SK-N-SH (cell line): ENCODE data around the gene LILRA6. TPM values are rescaled to one million over a fixed set of nuclear protein-coding genes. Genes with fewer than 3 reads are reported as not detected.

Experiments
- CTCF ChIA-PET: fragments of 300-600, 350-600 bp; formaldehyde crosslinking; extraction: SDS; loops from one replicate; lab custom pipeline; 2021; lab: Yijun Ruan, JAX
- POLR2A ChIA-PET: fragments of 350-600 bp; sonication (Branson Sonifier 250); formaldehyde crosslinking; extraction: SDS; loops from one replicate; lab custom pipeline; 2020; ENCODE audit warnings: antibody characterized with exemption, inconsistent platforms; lab: Yijun Ruan, JAX
- DNase-seq: peaks from one replicate; pipeline ENCODE4 v3.0.0; 2012
- H2AFZ ChIP-seq: fragments of 200-600 bp; sonication (generic); 2 replicates; pipeline ENCODE4 v1.8.1; 2016; ENCODE audit warnings: antibody characterized with exemption, mild to moderate bottlenecking, low read depth
- H3F3A ChIP-seq: fragments of 200-600 bp; sonication (generic); replicated peaks from 2 replicates; pipeline ENCODE3; 2016; ENCODE audit warnings: antibody characterized with exemption, mild to moderate bottlenecking; ENCODE audit not compliant: insufficient read depth
- H3K27ac ChIP-seq, 2 experiments: fragments of 200-500 bp in 1 of 2; fragments of 200-600 bp in 1 of 2; sonication (Bioruptor generic) in 1 of 2; sonication (generic), shearing (Covaris generic) in 1 of 2; 2 replicates each; pipeline versions ENCODE4 v1.5.1 to v1.6.1; 2014 to 2016; ENCODE audit warnings: low read depth in 2 of 2, inconsistent platforms in 1 of 2, low read length in 1 of 2, mild to moderate bottlenecking in 1 of 2, mixed read lengths in 1 of 2
- H3K27me3 ChIP-seq: fragments of 200-600 bp; sonication (generic), shearing (Covaris generic); 2 replicates; pipeline ENCODE4 v1.6.1; 2016; ENCODE audit warnings: mixed run types; ENCODE audit not compliant: insufficient read depth
- H3K36me3 ChIP-seq, 2 experiments: fragments of 200-500 bp in 1 of 2; fragments of 200-600 bp in 1 of 2; sonication (Bioruptor generic) in 1 of 2; sonication (generic) in 1 of 2; replicated peaks in 1 of 2; 2 replicates each; pipeline versions ENCODE3 to v1.5.1; 2014 to 2016; ENCODE audit warnings: low read length in 1 of 2, mild to moderate bottlenecking in 1 of 2; ENCODE audit not compliant: insufficient read depth in 2 of 2, control insufficient read depth in 1 of 2
- H3K4me1 ChIP-seq, 2 experiments: fragments of 200-500 bp in 1 of 2; fragments of 200-600 bp in 1 of 2; sonication (Bioruptor generic) in 1 of 2; sonication (generic), shearing (Covaris generic) in 1 of 2; 2 replicates each; pipeline versions ENCODE4 v1.5.1 to v1.6.1; 2014 to 2016; ENCODE audit warnings: low read depth in 1 of 2, low read length in 1 of 2, mixed run types in 1 of 2; ENCODE audit not compliant: insufficient read depth in 2 of 2, control insufficient read depth in 1 of 2
- H3K4me2 ChIP-seq: fragments of 200-600 bp; sonication (generic), shearing (Covaris generic); 2 replicates; pipeline ENCODE4 v1.6.1; 2017; ENCODE audit warnings: mixed run types
- H3K4me3 ChIP-seq, 2 experiments: fragments of 200-500 bp in 1 of 2; fragments of 200-600 bp in 1 of 2; sonication (Bioruptor generic) in 1 of 2; sonication (generic), shearing (Covaris generic) in 1 of 2; 2 replicates each; pipeline versions ENCODE4 v1.5.1 to v1.8.1; 2014 to 2016; ENCODE audit warnings: low read depth in 2 of 2, inconsistent platforms in 1 of 2, low read length in 1 of 2, mild to moderate bottlenecking in 1 of 2, mixed read lengths in 1 of 2, moderate library complexity in 1 of 2
- H3K79me2 ChIP-seq: fragments of 200-600 bp; sonication (generic); 2 replicates; pipeline ENCODE4 v1.8.1; 2017; ENCODE audit warnings: mild to moderate bottlenecking; ENCODE audit not compliant: insufficient read depth
- H3K9ac ChIP-seq: fragments of 200-600 bp; sonication (generic); 2 replicates; pipeline ENCODE4 v1.6.1; 2017; ENCODE audit warnings: mixed run types
- H3K9me2 ChIP-seq: fragments of 200-600 bp; sonication (generic); 2 replicates; pipeline ENCODE4 v1.6.1; 2017; ENCODE audit warnings: mixed run types
- H3K9me3 ChIP-seq: fragments of 200-600 bp; sonication (generic); 2 replicates; pipeline ENCODE4 v1.6.1; 2017; ENCODE audit warnings: mixed run types, mild to moderate bottlenecking, moderate library complexity
- H4K20me1 ChIP-seq: fragments of 200-600 bp; sonication (generic); 2 replicates; pipeline ENCODE4 v1.6.1; 2017; ENCODE audit warnings: mild to moderate bottlenecking, mixed run types; ENCODE audit not compliant: insufficient read depth
- ELF1 ChIP-seq: IDR thresholded peaks from 2 replicates; pipeline ENCODE4 v1.4.0; 2012
- EP300 ChIP-seq, 2 experiments: IDR thresholded peaks; 2 replicates each; pipeline versions ENCODE4 v1.4.0 to v1.6.1; 2012; ENCODE audit warnings: borderline replicate concordance in 1 of 2, low read depth in 1 of 2, low read length in 1 of 2
- EZH2phosphoT487 ChIP-seq: fragments of 200-600 bp; sonication (generic); IDR thresholded peaks from 2 replicates; pipeline ENCODE4 v1.6.1; 2017; ENCODE audit warnings: low read depth, mixed run types, mild to moderate bottlenecking, antibody characterized with exemption, moderate library complexity, borderline replicate concordance
- FOSL2 ChIP-seq: IDR thresholded peaks from 2 replicates; pipeline ENCODE4 v1.4.0; 2012; ENCODE audit warnings: low read depth, mild to moderate bottlenecking, moderate library complexity, borderline replicate concordance
- FOXJ3 ChIP-seq: sonication (generic); formaldehyde crosslinking; IDR thresholded peaks from 2 replicates; pipeline ENCODE4 v1.5.1; 2020; ENCODE audit warnings: mild to moderate bottlenecking, missing genetic modification reagents
- FOXM1 ChIP-seq: IDR thresholded peaks from 2 replicates; pipeline ENCODE4 v1.4.0; 2012; ENCODE audit warnings: low read depth, mild to moderate bottlenecking
- JUND ChIP-seq: IDR thresholded peaks from 2 replicates; pipeline ENCODE4 v1.4.0; 2012
- MXI1 ChIP-seq: IDR thresholded peaks from 2 replicates; pipeline ENCODE4 v1.6.1; 2012; ENCODE audit warnings: mild to moderate bottlenecking, low read depth, low read length, improper control_type of control experiment
- POLR2AphosphoS5 ChIP-seq: IDR thresholded peaks from 2 replicates; pipeline ENCODE4 v1.6.1; 2012; ENCODE audit warnings: low read depth, low read length
- RAD21 ChIP-seq: IDR thresholded peaks from 2 replicates; pipeline ENCODE4 v1.6.1; 2012; ENCODE audit warnings: mild to moderate bottlenecking, low read length
- RFX5 ChIP-seq: IDR thresholded peaks from 2 replicates; pipeline ENCODE4 v1.6.1; 2012; ENCODE audit warnings: mild to moderate bottlenecking, improper control_type of control experiment, low read length
- RXRA ChIP-seq: IDR thresholded peaks from 2 replicates; pipeline ENCODE4 v1.4.0; 2012; ENCODE audit warnings: low read depth, mild to moderate bottlenecking, borderline replicate concordance
- SIN3A ChIP-seq: IDR thresholded peaks from 2 replicates; pipeline ENCODE4 v1.6.1; 2012; ENCODE audit warnings: low read depth, mild to moderate bottlenecking, low read length, moderate library complexity, borderline replicate concordance
- SMC3 ChIP-seq: IDR thresholded peaks from 2 replicates; pipeline ENCODE4 v1.6.1; 2012; ENCODE audit warnings: low read depth, low read length, improper control_type of control experiment
- TAF1 ChIP-seq: IDR thresholded peaks from 2 replicates; pipeline ENCODE4 v1.6.1; 2012; ENCODE audit warnings: low read depth, mild to moderate bottlenecking, low read length, moderate library complexity, borderline replicate concordance
- TEAD4 ChIP-seq: IDR thresholded peaks from 2 replicates; pipeline ENCODE4 v1.4.0; 2012; ENCODE audit warnings: mild to moderate bottlenecking, borderline replicate concordance; ENCODE audit not compliant: insufficient read depth
- WGBS: methylation state at CpG from one replicate; pipeline ENCODE4 v1.1.6; 2017; ENCODE audit warnings: low lambda C conversion rate; 5-methylcytosine and 5-hydroxymethylcytosine counted together
- polyA plus RNA-seq, 3 experiments: library from polyadenylated mRNA; depleted of rRNA; stranded (reverse); fragments of >200 nt; gene quantifications; 2 replicates each; pipeline ENCODE4 v1.2.3, GENCODE V29; 2012
- TF ChIP-seq, protein P1 (sequence below): fragments of 200-600 bp; sonication (generic); IDR thresholded peaks from 2 replicates; pipeline ENCODE4 v1.6.1; 2017; ENCODE audit warnings: antibody characterized with exemption, mild to moderate bottlenecking, moderate library complexity
- TF ChIP-seq, protein P2 (sequence below): IDR thresholded peaks from 2 replicates; pipeline ENCODE4 v1.4.0; 2012; ENCODE audit warnings: low read depth, borderline replicate concordance
- TF ChIP-seq, protein P3 (sequence below): IDR thresholded peaks from 2 replicates; pipeline ENCODE4; 2012
- TF ChIP-seq, protein P4 (sequence below): IDR thresholded peaks from 2 replicates; pipeline ENCODE4 v1.4.0; 2012; ENCODE audit warnings: low read depth, borderline replicate concordance
- TF ChIP-seq, protein P5 (sequence below): fragments of 150-350 bp; IDR thresholded peaks from 2 replicates; pipeline ENCODE4 v1.6.1; 2017; ENCODE audit warnings: antibody characterized with exemption, low read length, low read depth, borderline replicate concordance

Gene LILRA6
- polyA plus RNA-seq, 1 of the 3 experiments (the other 2 are of a cell fraction) = not detected

DNA sequence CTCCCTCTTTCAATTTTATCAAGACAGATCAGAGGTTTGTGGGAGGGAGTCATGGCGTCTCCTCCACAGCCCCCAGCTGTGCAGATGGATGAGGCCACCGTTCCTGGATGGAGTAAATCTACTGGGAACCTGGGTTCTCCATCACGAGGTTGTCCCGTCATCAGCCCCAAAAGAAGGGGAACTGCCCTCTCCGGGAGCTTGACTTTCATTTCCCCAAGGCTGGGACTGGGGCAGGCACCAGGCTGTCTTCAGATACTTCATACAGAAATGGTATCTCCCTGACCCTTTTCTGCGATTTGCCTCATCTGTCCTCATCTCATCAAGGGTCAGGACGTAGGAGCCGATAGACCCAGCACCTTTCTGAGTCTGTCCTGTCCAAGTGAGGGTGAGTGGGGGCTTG, 28.5 kb upstream of the LILRA6 start:
- ChIA-PET POLR2A (no interaction called here), CTCF (interaction anchor here (1.0 kb wide), 1 partner anchor 13 kb away, joined by 3 read pairs; no protein-coding TSS in a partner anchor)

DNA sequence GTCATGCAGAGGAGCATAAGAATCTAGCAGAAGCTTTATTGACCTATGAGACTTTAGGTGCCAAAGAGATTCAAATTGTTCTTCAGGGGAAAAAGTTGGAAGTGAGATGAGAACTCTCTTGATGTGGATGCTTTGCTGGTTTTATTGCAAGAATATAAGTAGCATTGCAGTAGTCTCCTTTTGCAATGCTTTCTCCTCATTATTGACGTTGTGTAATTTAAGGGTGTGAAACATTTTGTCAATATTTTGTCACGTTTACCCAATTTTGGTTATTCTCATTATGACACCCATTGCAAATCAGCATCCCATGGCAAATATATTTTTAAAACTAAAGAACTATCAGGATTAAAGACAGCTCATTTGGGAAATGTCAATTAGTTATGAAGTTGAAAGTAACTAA, 26.3 kb upstream of the LILRA6 start:
- Histone ChIP-seq H3F3A (no peaks in the 10 kb centered on the region), H3K4me2 (no peak overlapping the region), H3K79me2 (no peaks in the 10 kb centered on the region), H2AFZ (no peak overlapping the region), H3K9ac (no peak overlapping the region), H3K4me1 (no peaks in the 10 kb centered on the region), H4K20me1 (no peaks in the 10 kb centered on the region), H3K36me3 (no peaks in the 10 kb centered on the region), H3K27me3 (peaks cover 50% of the 10 kb centered on the region), H3K9me3 (no peaks in the 10 kb centered on the region), H3K27ac (no peak overlapping the region), H3K4me3 (no peak overlapping the region), H3K9me2 (no peaks in the 10 kb centered on the region)
- POLR2A ChIA-PET = no interaction called here
- WGBS = 0% methylated on average over 2 of the region's 2 CpGs
- CTCF ChIA-PET = no interaction called here
- DNase-seq = no peak
- TF ChIP-seq TEAD4 = no peak
- no peak for TF ChIP-seq SIN3A
- TF ChIP-seq SMC3 = no peak
- TF ChIP-seq POLR2AphosphoS5 = no peak
- no peak for TF ChIP-seq FOXM1
- TF ChIP-seq EZH2phosphoT487 = no peak
- TF ChIP-seq, protein P1, sequence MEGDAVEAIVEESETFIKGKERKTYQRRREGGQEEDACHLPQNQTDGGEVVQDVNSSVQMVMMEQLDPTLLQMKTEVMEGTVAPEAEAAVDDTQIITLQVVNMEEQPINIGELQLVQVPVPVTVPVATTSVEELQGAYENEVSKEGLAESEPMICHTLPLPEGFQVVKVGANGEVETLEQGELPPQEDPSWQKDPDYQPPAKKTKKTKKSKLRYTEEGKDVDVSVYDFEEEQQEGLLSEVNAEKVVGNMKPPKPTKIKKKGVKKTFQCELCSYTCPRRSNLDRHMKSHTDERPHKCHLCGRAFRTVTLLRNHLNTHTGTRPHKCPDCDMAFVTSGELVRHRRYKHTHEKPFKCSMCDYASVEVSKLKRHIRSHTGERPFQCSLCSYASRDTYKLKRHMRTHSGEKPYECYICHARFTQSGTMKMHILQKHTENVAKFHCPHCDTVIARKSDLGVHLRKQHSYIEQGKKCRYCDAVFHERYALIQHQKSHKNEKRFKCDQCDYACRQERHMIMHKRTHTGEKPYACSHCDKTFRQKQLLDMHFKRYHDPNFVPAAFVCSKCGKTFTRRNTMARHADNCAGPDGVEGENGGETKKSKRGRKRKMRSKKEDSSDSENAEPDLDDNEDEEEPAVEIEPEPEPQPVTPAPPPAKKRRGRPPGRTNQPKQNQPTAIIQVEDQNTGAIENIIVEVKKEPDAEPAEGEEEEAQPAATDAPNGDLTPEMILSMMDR = no peak
- TF ChIP-seq, protein P2, sequence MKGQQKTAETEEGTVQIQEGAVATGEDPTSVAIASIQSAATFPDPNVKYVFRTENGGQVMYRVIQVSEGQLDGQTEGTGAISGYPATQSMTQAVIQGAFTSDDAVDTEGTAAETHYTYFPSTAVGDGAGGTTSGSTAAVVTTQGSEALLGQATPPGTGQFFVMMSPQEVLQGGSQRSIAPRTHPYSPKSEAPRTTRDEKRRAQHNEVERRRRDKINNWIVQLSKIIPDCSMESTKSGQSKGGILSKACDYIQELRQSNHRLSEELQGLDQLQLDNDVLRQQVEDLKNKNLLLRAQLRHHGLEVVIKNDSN = no peak
- no peak for TF ChIP-seq TAF1
- TF ChIP-seq EP300 (IDR thresholded peaks at IDR 0.05; ENCODE audit: borderline replicate concordance in 1 of 2, low read depth in 1 of 2, low read length in 1 of 2) = no peak
- TF ChIP-seq FOSL2 = no peak
- TF ChIP-seq RFX5 = no peak
- TF ChIP-seq RXRA = no peak
- no peak for TF ChIP-seq MXI1

More for the DNA sequence above, 28.5 kb upstream of the LILRA6 start:
- no peak for TF ChIP-seq FOSL2
- no peak for TF ChIP-seq MXI1
- no peak for TF ChIP-seq RAD21
- TF ChIP-seq, protein P3, sequence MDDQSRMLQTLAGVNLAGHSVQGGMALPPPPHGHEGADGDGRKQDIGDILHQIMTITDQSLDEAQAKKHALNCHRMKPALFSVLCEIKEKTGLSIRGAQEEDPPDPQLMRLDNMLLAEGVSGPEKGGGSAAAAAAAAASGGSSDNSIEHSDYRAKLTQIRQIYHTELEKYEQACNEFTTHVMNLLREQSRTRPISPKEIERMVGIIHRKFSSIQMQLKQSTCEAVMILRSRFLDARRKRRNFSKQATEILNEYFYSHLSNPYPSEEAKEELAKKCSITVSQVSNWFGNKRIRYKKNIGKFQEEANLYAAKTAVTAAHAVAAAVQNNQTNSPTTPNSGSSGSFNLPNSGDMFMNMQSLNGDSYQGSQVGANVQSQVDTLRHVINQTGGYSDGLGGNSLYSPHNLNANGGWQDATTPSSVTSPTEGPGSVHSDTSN = no peak
- TF ChIP-seq FOXJ3 (CRISPR knock-in tag) = no peak
- TF ChIP-seq, protein P4, sequence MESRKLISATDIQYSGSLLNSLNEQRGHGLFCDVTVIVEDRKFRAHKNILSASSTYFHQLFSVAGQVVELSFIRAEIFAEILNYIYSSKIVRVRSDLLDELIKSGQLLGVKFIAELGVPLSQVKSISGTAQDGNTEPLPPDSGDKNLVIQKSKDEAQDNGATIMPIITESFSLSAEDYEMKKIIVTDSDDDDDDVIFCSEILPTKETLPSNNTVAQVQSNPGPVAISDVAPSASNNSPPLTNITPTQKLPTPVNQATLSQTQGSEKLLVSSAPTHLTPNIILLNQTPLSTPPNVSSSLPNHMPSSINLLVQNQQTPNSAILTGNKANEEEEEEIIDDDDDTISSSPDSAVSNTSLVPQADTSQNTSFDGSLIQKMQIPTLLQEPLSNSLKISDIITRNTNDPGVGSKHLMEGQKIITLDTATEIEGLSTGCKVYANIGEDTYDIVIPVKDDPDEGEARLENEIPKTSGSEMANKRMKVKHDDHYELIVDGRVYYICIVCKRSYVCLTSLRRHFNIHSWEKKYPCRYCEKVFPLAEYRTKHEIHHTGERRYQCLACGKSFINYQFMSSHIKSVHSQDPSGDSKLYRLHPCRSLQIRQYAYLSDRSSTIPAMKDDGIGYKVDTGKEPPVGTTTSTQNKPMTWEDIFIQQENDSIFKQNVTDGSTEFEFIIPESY = no peak
- no peak for TF ChIP-seq TAF1
- no peak for TF ChIP-seq ELF1
- TF ChIP-seq, protein P5, sequence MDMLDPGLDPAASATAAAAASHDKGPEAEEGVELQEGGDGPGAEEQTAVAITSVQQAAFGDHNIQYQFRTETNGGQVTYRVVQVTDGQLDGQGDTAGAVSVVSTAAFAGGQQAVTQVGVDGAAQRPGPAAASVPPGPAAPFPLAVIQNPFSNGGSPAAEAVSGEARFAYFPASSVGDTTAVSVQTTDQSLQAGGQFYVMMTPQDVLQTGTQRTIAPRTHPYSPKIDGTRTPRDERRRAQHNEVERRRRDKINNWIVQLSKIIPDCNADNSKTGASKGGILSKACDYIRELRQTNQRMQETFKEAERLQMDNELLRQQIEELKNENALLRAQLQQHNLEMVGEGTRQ = no peak
- no peak for TF ChIP-seq JUND
- TF ChIP-seq SMC3 = no peak
- no peak overlapping the region for H3K9ac ChIP-seq
- 8% methylated on average over 2 of the region's 8 CpGs for WGBS
- H2AFZ ChIP-seq = no peak overlapping the region
- H3K27ac ChIP-seq = no peak overlapping the region
- no peak overlapping the region for H3K4me3 ChIP-seq
- no peaks in the 10 kb centered on the region for H4K20me1 ChIP-seq
- H3K4me1 ChIP-seq = no peaks in the 10 kb centered on the region
- DNase-seq = no peak
- H3K79me2 ChIP-seq = no peaks in the 10 kb centered on the region
- H3F3A ChIP-seq = no peaks in the 10 kb centered on the region
- no peaks in the 10 kb centered on the region for H3K9me3 ChIP-seq
- H3K9me2 ChIP-seq = no peaks in the 10 kb centered on the region
- H3K4me2 ChIP-seq = no peak overlapping the region
- no peaks in the 10 kb centered on the region for H3K36me3 ChIP-seq
- peaks cover 56% of the 10 kb centered on the region for H3K27me3 ChIP-seq
